MCF 10A (cell line): ENCODE results near the gene ADAMTS16. TPM values are rescaled to one million over a fixed set of nuclear protein-coding genes. Genes with fewer than 3 reads are reported as not detected.

Source experiments
- BruUV-seq: library from RNA; stranded (reverse); fragments of 400-500 nt; replicated peaks from 2 replicates; lab custom pipeline; 2021; lab: Mats Ljungman, UMichigan
- CTCF ChIA-PET: fragments of 300-600 bp; sonication (Branson Sonifier 250); formaldehyde crosslinking; extraction: SDS; loops from one replicate; lab custom pipeline; 2021; ENCODE audit warnings: antibody characterized with exemption, inconsistent platforms; lab: Yijun Ruan, JAX
- POLR2A ChIA-PET: fragments of 300-600, 350-650 bp; sonication (Branson Sonifier 250); formaldehyde crosslinking; extraction: SDS; loops from one replicate; lab custom pipeline; 2020; ENCODE audit warnings: antibody characterized with exemption, inconsistent platforms; lab: Yijun Ruan, JAX
- DNase-seq: peaks from one replicate; pipeline ENCODE4 v3.0.0-alpha.2; 2018; ENCODE audit not compliant: unreplicated experiment
- H3K27ac Mint-ChIP-seq: one replicate; pipeline ENCODE4 v1.8.0; 2022; ENCODE audit warnings: mild to moderate bottlenecking, low read depth, mixed read lengths; ENCODE audit not compliant: unreplicated experiment
- H3K27me3 Mint-ChIP-seq: one replicate; pipeline ENCODE4 v1.8.0; 2022; ENCODE audit warnings: mixed read lengths; ENCODE audit not compliant: insufficient read depth, unreplicated experiment
- H3K36me3 Mint-ChIP-seq: one replicate; pipeline ENCODE4 v1.8.0; 2022; ENCODE audit warnings: mild to moderate bottlenecking, moderate library complexity, mixed read lengths; ENCODE audit not compliant: insufficient read depth, unreplicated experiment
- H3K4me1 Mint-ChIP-seq: one replicate; pipeline ENCODE4 v1.8.0; 2022; ENCODE audit warnings: mixed read lengths; ENCODE audit not compliant: insufficient read depth, unreplicated experiment
- H3K4me3 Mint-ChIP-seq: one replicate; pipeline ENCODE4 v1.8.0; 2022; ENCODE audit warnings: mild to moderate bottlenecking, moderate library complexity, mixed read lengths; ENCODE audit not compliant: unreplicated experiment
- H3K9me3 Mint-ChIP-seq: one replicate; pipeline ENCODE4 v1.8.0; 2022; ENCODE audit warnings: mixed read lengths; ENCODE audit not compliant: unreplicated experiment
- CTCF ChIP-seq: fragments of 200-600 bp; IDR thresholded peaks from one replicate; pipeline ENCODE4 v1.8.0; 2022; ENCODE audit warnings: antibody characterized with exemption, mild to moderate bottlenecking; ENCODE audit not compliant: unreplicated experiment
- intact Hi-C: fragments of 100-400 bp; cut with micrococcal nuclease; formaldehyde crosslinking; loops from 2 replicates; pipeline ENCODE4 v1.14.1; 2022
- total RNA-seq: library from RNA; stranded (reverse); gene quantifications from 2 replicates; pipeline ENCODE4 v1.2.3, GENCODE V29; 2022

ADAMTS16 gene
- total RNA-seq, 1 experiment from 2014 or later = not detected

- no peaks in the 10 kb centered on the region for H3K36me3 Mint-ChIP-seq
- intact Hi-C loops = no loop called here
- ChIA-PET POLR2A (no interaction called here), CTCF (no interaction called here)
- no peak for TF ChIP-seq CTCF
- no peak overlapping the region for H3K4me3 Mint-ChIP-seq
- no peaks in the 10 kb centered on the region for H3K4me1 Mint-ChIP-seq
- no peaks in the 10 kb centered on the region for H3K9me3 Mint-ChIP-seq
- H3K27me3 Mint-ChIP-seq = peaks cover 22% of the 10 kb centered on the region
- no peak for DNase-seq
- no peak overlapping the region for H3K27ac Mint-ChIP-seq
- BruUV-seq = no TSS peak
Measured at GRCh38 chr5:5294429-5294828, 154.3 kb downstream of the ADAMTS16 start.

- no TSS peak for BruUV-seq
Measured at GRCh38 chr5:5295351-5295750, 155.2 kb downstream of the ADAMTS16 start.

GRCh38 chr5:5296051-5296450 is 155.9 kb downstream of the ADAMTS16 start:
- BruUV-seq = no TSS peak
- ChIA-PET CTCF (no interaction called here), POLR2A (no interaction called here)
- Mint-ChIP-seq H3K27me3 (peaks cover 22% of the 10 kb centered on the region), H3K9me3 (no peaks in the 10 kb centered on the region), H3K36me3 (no peaks in the 10 kb centered on the region), H3K4me1 (no peaks in the 10 kb centered on the region), H3K27ac (no peak overlapping the region), H3K4me3 (no peak overlapping the region)
- intact Hi-C loops = no loop called here
- no peak for DNase-seq
- no peak for TF ChIP-seq CTCF

More at GRCh38 chr5:5295351-5295750, 155.2 kb downstream of the ADAMTS16 start:
- no peaks in the 10 kb centered on the region for H3K36me3 Mint-ChIP-seq
- no peak overlapping the region for H3K4me3 Mint-ChIP-seq
- peaks cover 22% of the 10 kb centered on the region for H3K27me3 Mint-ChIP-seq
- CTCF ChIA-PET = no interaction called here
- H3K27ac Mint-ChIP-seq = no peak overlapping the region
- H3K9me3 Mint-ChIP-seq = no peaks in the 10 kb centered on the region
- intact Hi-C loops = no loop called here
- no peak for TF ChIP-seq CTCF
- no peaks in the 10 kb centered on the region for H3K4me1 Mint-ChIP-seq
- DNase-seq = no peak
- POLR2A ChIA-PET = interaction anchor here (0.7 kb wide), 1 partner anchor 20 kb away, joined by 4 read pairs; no protein-coding TSS in a partner anchor

- no peak overlapping the region for H3K27ac Mint-ChIP-seq
- H3K36me3 Mint-ChIP-seq = no peaks in the 10 kb centered on the region
- DNase-seq = no peak
- H3K4me1 Mint-ChIP-seq = no peaks in the 10 kb centered on the region
- CTCF ChIA-PET = interaction anchor here (0.6 to 0.9 kb wide), 3 partner anchors 29 to 155 kb away, joined by 3 to 4 read pairs (median 3); no protein-coding TSS in a partner anchor
- H3K4me3 Mint-ChIP-seq = no peak overlapping the region
- no TSS peak for BruUV-seq
- POLR2A ChIA-PET = no interaction called here
- peaks cover 22% of the 10 kb centered on the region for H3K27me3 Mint-ChIP-seq
- TF ChIP-seq CTCF = no peak
- intact Hi-C loops = no loop called here
- H3K9me3 Mint-ChIP-seq = no peaks in the 10 kb centered on the region
Measured at GRCh38 chr5:5297432-5298067, 157.4 kb downstream of the ADAMTS16 start.
